ENCODE measurements around the gene LSAMP.

GRCh38 chr3:116348216-116348615, 97.1 kb downstream of the LSAMP start:
- TF ChIP-seq CTCF (conservative IDR thresholded peaks at IDR 0.05; ENCODE audit: low read depth in 2 of 2) (no peak), ETS1 (IDR thresholded peaks at IDR 0.05) (no peak), POLR2AphosphoS5 (IDR thresholded peaks at IDR 0.05; ENCODE audit: low read depth) (no peak), EZH2 (IDR thresholded peaks at IDR 0.05; ENCODE audit: low read depth, unreplicated experiment) (no peak), NANOG (IDR thresholded peaks at IDR 0.05; ENCODE audit: borderline replicate concordance) (no peak), JUNB (IDR thresholded peaks at IDR 0.05; ENCODE audit: unreplicated experiment) (no peak), REST (IDR thresholded peaks at IDR 0.05; ENCODE audit: unreplicated experiment) (no peak), EZH2phosphoT487 (IDR thresholded peaks at IDR 0.05; ENCODE audit: unreplicated experiment) (no peak), ZNF462 (CRISPR knock-in tag; IDR thresholded peaks at IDR 0.05) (no peak), CREB1 (CRISPR knock-in tag; IDR thresholded peaks at IDR 0.05; ENCODE audit: low read depth) (no peak), ZNF331 (CRISPR knock-in tag; IDR thresholded peaks at IDR 0.05; ENCODE audit: low read depth) (no peak), ZNF114 (CRISPR knock-in tag; IDR thresholded peaks at IDR 0.05) (no peak)
